Left cardiac atrium (tissue), 4 donors: ENCODE data around the gene HYDIN. TPM values are rescaled to one million over a fixed set of nuclear protein-coding genes. Genes with fewer than 3 reads are reported as not detected.
"Not testable (repeated sequence)": the region's sequence is repeated elsewhere in the genome, so short reads cannot be mapped to it uniquely, and the experiment has no call there.

ENCODE experiments used
- ATAC-seq, 2 donors: fragments of 200-7000 bp; cut with Tn5 transposase; one replicate each; pipeline ENCODE4 v1.9.1; 2020; ENCODE audit warnings: mild to moderate bottlenecking in 2 of 2, moderate library complexity in 2 of 2
- DNase-seq: peaks from one replicate; pipeline ENCODE4 v3.0.0-alpha.2; 2020
- intact Hi-C, 2 donors: fragments of 100-400 bp; cut with DNase I; formaldehyde crosslinking; loops; one replicate each; pipeline versions ENCODE4 v1.14.1 to v1.15.1; 2022 to 2023
- total RNA-seq, 2 donors: library from RNA; stranded (reverse); fragmentation: NEBNext Ultra II Directional; extraction: Animal tissue kit (Norgen Biotek cat#: 25700); gene quantifications; one replicate each; pipeline ENCODE4 v1.2.1, GENCODE V29; 2021
- donor health status: DM: no; HTN: yes; CAD: no.
- donor health status: DM: no; HTN: yes; CAD: no; lungs with severe emphysema.
- donor health status: DM: yes; HTN: yes; CAD: no.
- donor health status: Dilated cardiomyopathy.

Gene HYDIN
- total RNA-seq, 2 donors from 2014 or later: 0.38 to 0.65 TPM

GRCh38 chr16:71023851-71024439 is 206.6 kb downstream of the HYDIN start:
- ATAC-seq (peak in 1 of 2 donors; percentile 23), DNase-seq (peak; percentile 22)
- intact Hi-C loops: not testable (repeated sequence)

GRCh38 chr16:71021961-71022537 is 208.5 kb downstream of the HYDIN start:
- DNase-seq: not testable (repeated sequence)
- ATAC-seq: peak in 1 of 2 donors; percentile 19

GRCh38 chr16:71019067-71019682 is 211.3 kb downstream of the HYDIN start:
- DNase-seq, ATAC-seq, intact Hi-C loops: not testable (repeated sequence)

More at GRCh38 chr16:71021961-71022537, 208.5 kb downstream of the HYDIN start:
- intact Hi-C loops: not testable (repeated sequence)

GRCh38 chr16:71015419-71015818 is 215.1 kb downstream of the HYDIN start:
- DNase-seq, ATAC-seq, intact Hi-C loops: not testable (repeated sequence)

GRCh38 chr16:71009440-71010223 is 220.9 kb downstream of the HYDIN start:
- ATAC-seq, intact Hi-C loops, DNase-seq: not testable (repeated sequence)

GRCh38 chr16:71006516-71006915 is 224.0 kb downstream of the HYDIN start:
- intact Hi-C loops, DNase-seq, ATAC-seq: not testable (repeated sequence)

GRCh38 chr16:70999735-71000134 is 230.8 kb downstream of the HYDIN start:
- intact Hi-C loops, ATAC-seq, DNase-seq: not testable (repeated sequence)

GRCh38 chr16:70995799-70996198 is 234.7 kb downstream of the HYDIN start:
- DNase-seq, intact Hi-C loops, ATAC-seq: not testable (repeated sequence)

- intact Hi-C loops, DNase-seq, ATAC-seq: not testable (repeated sequence)
Measured at GRCh38 chr16:70992511-70992910, 238.0 kb downstream of the HYDIN start.

- ATAC-seq, DNase-seq, intact Hi-C loops: not testable (repeated sequence)
Measured at GRCh38 chr16:70987019-70987715, 243.4 kb downstream of the HYDIN start.

- DNase-seq, ATAC-seq, intact Hi-C loops: not testable (repeated sequence)
Measured at GRCh38 chr16:70984675-70985074, 245.8 kb downstream of the HYDIN start.

GRCh38 chr16:70968332-70968731 is 262.2 kb downstream of the HYDIN start:
- DNase-seq, intact Hi-C loops: not testable (repeated sequence)
- peak in 1 of 2 donors; percentile 30 for ATAC-seq

- intact Hi-C loops, ATAC-seq, DNase-seq: not testable (repeated sequence)
Measured at GRCh38 chr16:70960169-70960568, 270.4 kb downstream of the HYDIN start.

- DNase-seq, intact Hi-C loops, ATAC-seq: not testable (repeated sequence)
Measured at GRCh38 chr16:70954922-70955321, 275.6 kb downstream of the HYDIN start.

- peak; percentile 53 to 58 for ATAC-seq
- DNase-seq, intact Hi-C loops: not testable (repeated sequence)
Measured at GRCh38 chr16:70953824-70954223, 276.7 kb downstream of the HYDIN start.

GRCh38 chr16:70943551-70943950 is 287.0 kb downstream of the HYDIN start:
- intact Hi-C loops, DNase-seq, ATAC-seq: not testable (repeated sequence)

GRCh38 chr16:70939690-70940359 is 290.7 kb downstream of the HYDIN start:
- intact Hi-C loops: not testable (repeated sequence)

More at GRCh38 chr16:70939690-70940359, 290.7 kb downstream of the HYDIN start:
- ATAC-seq, DNase-seq: not testable (repeated sequence)
